ENCODE results near the gene WHAMM. TPM values are rescaled to one million over a fixed set of nuclear protein-coding genes. Genes with fewer than 3 reads are reported as not detected.

Gene WHAMM
- total and polyA plus RNA-seq, 2 of the 4 experiments (the other 2 are of a cell fraction), result 1.4 to 4.1 TPM

- peak overlapping the region; percentile 34; the same call in 1 of the 2 replicates for H3K4me2 ChIP-seq (ENCODE audit: low read depth, low read length)
- peaks cover 11% of the 10 kb centered on the region; the same call in 1 of the 2 replicates for H3K4me1 ChIP-seq (ENCODE audit: control insufficient read depth, insufficient read depth, low read length)
- H2AK9ac ChIP-seq (replicated peaks; ENCODE audit: low read depth, low read length, poor library complexity), result no peak overlapping the region
- no peaks in the 10 kb centered on the region; the same call in 1 of the 2 replicates for H3K9me1 ChIP-seq (ENCODE audit: insufficient read depth, low read length)
- no peak overlapping the region for H2BK20ac ChIP-seq (ENCODE audit: low read depth, low read length)
- DNase-seq, result peak; percentile 74
- peak overlapping the region; percentile 12; the same call in 1 of the 2 replicates for H3K18ac ChIP-seq (ENCODE audit: low read depth, low read length)
- BruUV-seq (replicated peaks), result no TSS peak
- no peaks in the 10 kb centered on the region for H3K27me3 ChIP-seq (ENCODE audit: control insufficient read depth, insufficient read depth, low read length)
- no peaks in the 10 kb centered on the region for H3K9me3 ChIP-seq (ENCODE audit: control insufficient read depth, insufficient read depth, low read length)
- H3K23ac ChIP-seq (ENCODE audit: low read depth, low read length), result no peak overlapping the region
- H4K20me1 ChIP-seq (ENCODE audit: insufficient read depth, low read length), result no peaks in the 10 kb centered on the region
- peak overlapping the region; percentile 14; the same call in 1 of the 2 replicates for H4K5ac ChIP-seq (ENCODE audit: low read depth, low read length)
- intact Hi-C loops (cut with micrococcal nuclease) (loop anchor here (5.0 to 10.0 kb wide), 2 partner anchors 105 to 137 kb away; partner anchors contain the start of genes HOMER2 and RAMAC), in situ Hi-C loops (cut with MboI; ENCODE audit: low sequenced_read_pairs) (no loop called here), dilution Hi-C loops (cut with HindIII; ENCODE audit: low sequenced_read_pairs, unreplicated experiment) (no loop called here)
- H2AFZ ChIP-seq (replicated peaks; ENCODE audit: low read length, poor library complexity), result peak overlapping the region; percentile 82
- H4K91ac ChIP-seq (ENCODE audit: insufficient read depth, low read depth, low read length), result no peak overlapping the region
- H2AK5ac ChIP-seq (ENCODE audit: low read depth, low read length), result peak overlapping the region; percentile 10; the same call in 1 of the 2 replicates
- peak; percentile 55 for ATAC-seq (ENCODE audit: low read depth)
- no peak overlapping the region for H3K56ac ChIP-seq (ENCODE audit: extremely low read depth, insufficient read depth, low read length)
- no peaks in the 10 kb centered on the region for H3K36me3 ChIP-seq (ENCODE audit: control insufficient read depth, insufficient read depth, low read length)
- H2BK5ac ChIP-seq (ENCODE audit: low read depth, low read length, poor library complexity, severe bottlenecking), result no peak overlapping the region
- peak overlapping the region; percentile 29 to 60; a peak in 3 of 4 replicates for H4K8ac ChIP-seq (ENCODE audit: low read depth in 2 of 2, low read length in 2 of 2)
- peak; percentile 43 for TF ChIP-seq SMC3 (IDR thresholded peaks at IDR 0.05; ENCODE audit: low read depth, low read length)
- no peak for TF ChIP-seq MAZ (IDR thresholded peaks at IDR 0.05; ENCODE audit: borderline replicate concordance, low read depth, low read length)
- TF ChIP-seq USF2 (IDR thresholded peaks at IDR 0.05; ENCODE audit: low read depth, low read length), result no peak
- no peak for TF ChIP-seq NFE2L2 (IDR thresholded peaks at IDR 0.05; ENCODE audit: low read depth, low read length)
- no peak for TF ChIP-seq FOS (IDR thresholded peaks at IDR 0.05; ENCODE audit: low read depth, low read length)
- TF ChIP-seq BHLHE40 (IDR thresholded peaks at IDR 0.05; ENCODE audit: low read depth, low read length), result no peak
- no peak for TF ChIP-seq ELK1 (IDR thresholded peaks at IDR 0.05; ENCODE audit: borderline replicate concordance, low read depth, low read length)
- no peak for TF ChIP-seq RCOR1 (IDR thresholded peaks at IDR 0.05; ENCODE audit: insufficient replicate concordance, low read length)
- TF ChIP-seq MAFK (IDR thresholded peaks at IDR 0.05; ENCODE audit: low read depth, low read length), result no peak
- TF ChIP-seq CTCF (conservative IDR thresholded peaks at IDR 0.05; ENCODE audit: low read depth, low read length), result peak; percentile 56
- TF ChIP-seq RAD21 (IDR thresholded peaks at IDR 0.05; ENCODE audit: low read length), result peak; percentile 59
- H3K14ac ChIP-seq (replicated peaks; ENCODE audit: low read depth, low read length), result peak overlapping the region; percentile 12
- no peak overlapping the region for H3K4me3 ChIP-seq (ENCODE audit: insufficient read depth, low read depth, low read length)
- peak overlapping the region; percentile 23; the same call in 1 of the 2 replicates for H2BK120ac ChIP-seq (ENCODE audit: low read depth, low read length)
- no peak overlapping the region for H3K4ac ChIP-seq (ENCODE audit: low read depth, low read length)
- peak overlapping the region; percentile 21; the same call in 1 of the 3 replicates for H2BK15ac ChIP-seq (ENCODE audit: low read depth, low read length)
- POLR2A ChIA-PET (ENCODE audit: unreplicated experiment), result no interaction called here
- H3K27ac ChIP-seq (ENCODE audit: insufficient read depth, low read length), result 0 out of 2 replicates have a peak overlapping the region, but pooled peaks have one; percentile 19
- no peak overlapping the region for H3K9ac ChIP-seq (ENCODE audit: low read depth, low read length)
- no peaks in the 10 kb centered on the region for H3K79me1 ChIP-seq (ENCODE audit: low read depth in 1 of 2, low read length in 2 of 2)
- 30% methylated on average over 5 of the region's 23 CpGs; no CpG with 5 or more reads in 1 of the 2 experiments for WGBS, 2 experiments (ENCODE audit: extremely low coverage in 2 of 2, insufficient read length in 1 of 2)
- CTCF ChIA-PET, result interaction anchor here (0.7 to 1.6 kb wide), 5 partner anchors 15 to 220 kb away, joined by 3 to 4 read pairs (median 3); partner anchors contain the start of gene RAMAC
These were observed 40.4 kb downstream of the WHAMM start for GRCh38 chr15:82849556-82850512.
